Measurements from ENCODE around the gene TSC2.

TSC2 gene

DNA sequence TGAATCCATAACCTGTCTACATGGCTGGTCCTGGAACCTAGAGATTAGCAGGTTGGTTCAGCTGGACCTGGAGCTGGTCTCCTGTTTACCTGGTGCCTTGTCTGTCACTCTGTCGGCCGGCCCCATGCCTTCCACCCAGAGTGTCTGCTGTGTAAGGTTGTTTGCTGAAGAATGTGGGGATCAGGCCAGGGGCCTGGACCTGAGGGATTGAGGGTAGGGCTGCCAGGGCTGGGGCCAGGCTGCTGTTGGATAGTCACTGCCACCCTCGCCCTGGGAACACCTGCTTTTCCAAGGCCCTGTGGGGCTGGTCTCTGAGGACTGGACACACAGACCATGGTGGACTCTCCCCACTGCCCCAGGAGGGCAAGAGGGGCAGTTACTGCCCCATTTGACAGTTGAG is 19.6 kb upstream of the TSC2 start:
- no peak for TF ChIP-seq CTCF (IDR thresholded peaks at IDR 0.05)
- Histone ChIP-seq H3K4me3 (peak overlapping the region; percentile 91), H3K27ac (peak overlapping the region in 1 of 2 donors; percentile 89)
- DNase-seq (ENCODE audit: low spot score): no peak

- TF ChIP-seq CTCF (IDR thresholded peaks at IDR 0.05): no peak
- DNase-seq (ENCODE audit: low spot score): no peak
- H3K4me3 ChIP-seq: peak overlapping the region; percentile 91
- H3K27ac ChIP-seq: peak overlapping the region in 1 of 2 donors; percentile 89
These were observed 19.1 kb upstream of the TSC2 start for GRCh38 chr16:2028620-2029220.

GRCh38 chr16:2029350-2029749 is 18.4 kb upstream of the TSC2 start:
- peak overlapping the region in 1 of 2 donors; percentile 45 for H3K27ac ChIP-seq
- TF ChIP-seq CTCF (IDR thresholded peaks at IDR 0.05): no peak
- DNase-seq (ENCODE audit: low spot score): no peak
- H3K4me3 ChIP-seq: peak overlapping the region; percentile 91

DNA sequence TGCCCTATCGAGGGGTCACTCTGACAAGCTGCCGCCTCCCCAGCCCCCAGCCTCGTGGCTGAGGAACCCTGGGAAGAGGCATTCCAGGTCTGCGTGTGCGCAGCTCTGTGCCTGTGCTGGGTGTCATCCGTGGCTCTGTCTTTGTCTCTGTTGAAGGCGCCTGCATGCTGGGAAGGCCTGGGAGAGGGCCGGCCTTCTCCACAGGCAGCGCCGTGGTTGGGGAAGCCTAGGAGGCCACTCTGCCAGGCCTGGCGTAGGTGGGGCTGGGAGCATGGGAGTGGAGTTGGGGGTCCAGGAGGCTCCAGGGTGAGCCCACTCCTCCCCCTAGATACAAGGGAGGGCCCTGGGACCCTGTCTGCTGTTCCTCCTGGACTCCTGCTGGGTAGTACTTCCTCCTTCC is 17.7 kb upstream of the TSC2 start:
- Histone ChIP-seq H3K27ac (peak overlapping the region in 1 of 2 donors; percentile 45), H3K4me3 (peak overlapping the region; percentile 91)
- TF ChIP-seq CTCF (IDR thresholded peaks at IDR 0.05): no peak
- no peak for DNase-seq (ENCODE audit: low spot score)

DNA sequence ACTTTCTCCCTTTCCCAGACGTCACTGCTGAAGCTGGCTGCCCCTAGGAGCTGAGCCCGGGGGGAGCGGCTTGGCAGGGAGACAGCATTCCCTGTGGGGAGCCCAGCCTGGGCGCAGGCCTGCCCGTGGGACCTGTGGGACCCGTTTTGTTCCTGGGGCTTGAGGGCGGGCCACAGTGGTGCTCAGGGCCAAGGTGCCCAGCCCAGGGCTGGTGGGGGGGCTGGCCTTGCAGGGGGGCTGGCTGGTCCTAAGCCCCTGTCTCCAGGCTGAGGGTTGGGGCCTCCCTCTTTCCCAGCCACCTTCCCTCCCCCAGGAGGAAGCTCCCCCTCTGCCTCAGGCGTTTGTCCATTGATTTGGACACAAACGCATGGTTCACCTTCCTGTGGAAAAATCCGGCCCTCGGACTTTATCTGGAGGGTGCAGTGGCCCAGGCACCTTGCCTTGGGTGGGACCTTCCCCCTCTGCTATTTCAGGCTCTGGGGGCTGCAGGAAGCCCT is 16.7 kb upstream of the TSC2 start:
- Histone ChIP-seq H3K27ac (peak overlapping the region in 1 of 2 donors; percentile 68), H3K4me3 (no peak overlapping the region)
- DNase-seq (ENCODE audit: low spot score): no peak
- TF ChIP-seq CTCF (IDR thresholded peaks at IDR 0.05): no peak

DNA sequence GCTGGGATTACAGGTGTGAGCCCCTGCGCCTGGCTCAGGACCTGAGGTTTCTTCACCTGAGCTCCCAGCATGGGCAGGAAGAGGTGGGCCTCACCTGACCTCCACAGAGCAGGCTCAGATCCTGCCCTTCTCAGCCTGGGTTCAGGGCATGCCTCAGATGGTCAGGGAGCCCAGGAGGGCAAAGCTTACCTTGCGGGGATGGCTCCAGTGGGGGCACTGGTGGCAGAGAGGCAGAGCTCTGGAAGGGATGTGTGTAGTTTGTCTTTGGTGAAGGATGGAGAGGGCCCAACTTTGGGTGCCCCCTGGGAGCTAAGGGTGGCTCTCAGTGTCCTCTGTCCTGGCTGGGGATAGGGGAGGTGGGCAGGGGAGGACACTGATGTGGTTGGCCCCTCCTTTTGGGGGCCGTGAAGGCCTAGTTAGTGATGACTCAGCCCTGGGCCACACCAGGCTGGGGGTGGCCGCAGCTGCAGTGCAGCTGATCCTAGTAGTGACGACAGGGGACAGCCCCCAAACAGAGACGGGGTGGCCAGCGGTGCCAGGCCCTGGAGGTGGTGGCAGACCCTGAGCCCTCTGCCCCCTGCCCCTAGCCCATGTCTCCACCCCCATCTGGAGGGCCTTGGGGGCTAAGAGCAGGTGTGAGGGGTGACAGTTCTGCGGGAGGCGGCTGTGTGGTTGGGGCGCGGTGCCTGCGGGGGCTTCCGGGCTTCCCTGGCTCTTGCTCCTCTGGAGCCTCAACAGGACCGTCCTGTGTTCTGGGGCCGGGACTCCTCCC is 15.3 kb upstream of the TSC2 start:
- Histone ChIP-seq H3K4me3 (peak overlapping the region; percentile 70), H3K27ac (peak overlapping the region; percentile 87 to 97)
- DNase-seq (ENCODE audit: low spot score): no peak
- TF ChIP-seq CTCF (IDR thresholded peaks at IDR 0.05): no peak

Measured in coronary artery (tissue), 2 donors.